HG02852 (cell line): ENCODE results near the gene CELSR1.

ENCODE experiments used
- ATAC-seq: cut with Tn5 transposase; IDR thresholded peaks from one replicate; pipeline ENCODE4 v1.9.1; 2021; ENCODE audit warnings: mild to moderate bottlenecking, moderate library complexity; ENCODE audit not compliant: unreplicated experiment

The CELSR1 gene

GRCh38 chr22:46356496-46357480 is 180.6 kb downstream of the CELSR1 start:
- ATAC-seq = no peak

GRCh38 chr22:46355996-46356471 is 181.4 kb downstream of the CELSR1 start:
- no peak for ATAC-seq

- ATAC-seq = no peak
Measured at GRCh38 chr22:46355369-46355995, 181.9 kb downstream of the CELSR1 start.

GRCh38 chr22:46354993-46355305 is 182.5 kb downstream of the CELSR1 start:
- no peak for ATAC-seq

DNA sequence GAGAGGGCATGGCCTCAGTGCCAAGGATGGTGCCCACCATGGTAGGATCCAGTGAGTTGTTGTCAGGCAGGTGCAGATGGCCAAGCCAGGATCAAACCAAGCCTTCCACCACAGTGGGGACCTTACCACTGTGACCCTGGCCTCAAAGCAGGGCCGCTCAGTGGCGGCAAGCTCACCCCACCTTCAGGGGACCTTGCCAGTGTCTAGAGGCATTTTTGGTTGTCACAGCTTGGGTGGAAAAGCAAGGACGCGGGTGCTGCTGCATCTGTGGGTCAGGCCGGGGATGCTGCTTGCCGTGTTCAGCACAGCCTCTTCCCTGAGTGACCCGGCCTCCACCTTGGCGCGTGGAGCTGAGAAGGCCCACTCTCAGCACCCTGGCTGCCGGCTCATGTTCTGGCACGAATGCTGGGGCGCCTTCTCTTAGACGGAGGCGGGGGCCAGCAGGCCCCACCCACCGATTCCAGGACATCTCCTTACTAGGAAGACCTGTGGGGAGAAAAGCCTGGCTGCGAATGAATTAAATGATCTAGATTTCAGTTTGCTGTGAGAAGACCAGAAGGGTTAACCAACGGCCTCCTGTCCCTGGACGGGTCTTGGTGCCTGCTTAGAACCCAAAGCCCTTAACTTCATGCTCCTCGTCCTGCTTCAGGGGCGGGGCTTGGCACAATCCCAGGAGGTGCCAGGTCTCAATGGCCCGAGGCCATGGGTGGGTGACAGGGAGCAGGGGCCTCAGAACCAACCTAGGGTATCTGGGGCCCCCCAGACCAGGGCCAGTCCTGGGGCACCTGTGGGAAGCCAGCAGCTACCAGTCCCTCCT is 183.0 kb downstream of the CELSR1 start:
- no peak for ATAC-seq

- no peak for ATAC-seq
Measured at GRCh38 chr22:46353483-46354105, 183.8 kb downstream of the CELSR1 start.

DNA sequence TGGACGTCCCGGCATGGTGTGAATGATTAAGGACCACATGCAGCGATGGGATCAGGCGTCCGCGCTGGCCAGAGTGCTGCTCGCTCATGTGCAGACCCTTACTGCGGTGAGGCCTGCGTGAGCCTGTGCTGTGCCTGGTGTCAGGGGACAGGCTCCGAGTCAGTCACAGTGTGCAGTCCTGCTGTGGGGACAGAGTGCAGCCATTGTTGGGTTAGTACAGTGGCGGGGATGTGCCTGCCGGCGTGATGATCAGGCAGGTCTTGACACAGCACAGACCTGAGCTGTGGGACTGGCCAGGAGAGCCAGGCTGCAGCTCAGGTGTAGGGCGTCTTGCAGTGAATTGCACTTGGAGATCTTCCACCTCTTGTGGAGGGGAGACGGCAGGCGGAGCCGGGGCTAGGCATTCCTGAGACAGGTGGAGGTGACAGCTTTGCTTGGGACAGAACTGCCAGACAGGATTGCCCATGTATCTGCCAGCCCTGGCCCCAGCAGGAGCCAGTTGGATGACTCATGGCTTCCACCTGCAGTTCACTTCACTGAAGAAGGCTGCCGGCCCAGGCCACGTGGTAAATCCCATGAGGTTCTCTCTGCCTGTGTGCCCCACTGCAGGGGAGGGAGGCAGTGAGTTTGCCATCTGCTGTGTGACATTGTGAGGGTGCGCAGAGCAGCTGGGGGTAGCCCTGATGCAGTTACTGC is 184.6 kb downstream of the CELSR1 start:
- ATAC-seq = no peak

DNA sequence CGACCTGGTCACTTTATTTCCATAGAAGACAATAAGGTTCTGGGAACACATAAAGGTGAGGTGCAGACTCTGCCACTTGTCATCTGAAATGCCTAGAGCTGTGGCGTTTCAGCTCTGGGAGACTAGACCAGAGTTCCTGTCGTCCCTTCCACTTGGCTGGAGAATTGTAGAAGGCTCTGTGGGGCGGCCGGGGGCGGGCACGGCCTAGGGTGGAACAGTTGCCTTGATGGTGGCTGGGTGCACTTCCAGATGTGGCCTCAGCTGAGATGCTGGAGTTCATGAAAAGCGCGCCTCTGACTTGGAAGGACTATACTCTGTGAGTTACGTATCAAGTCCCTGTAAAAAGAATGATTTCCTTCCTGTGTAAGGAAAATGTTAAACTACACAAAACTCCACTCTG is 185.1 kb downstream of the CELSR1 start:
- no peak for ATAC-seq

DNA sequence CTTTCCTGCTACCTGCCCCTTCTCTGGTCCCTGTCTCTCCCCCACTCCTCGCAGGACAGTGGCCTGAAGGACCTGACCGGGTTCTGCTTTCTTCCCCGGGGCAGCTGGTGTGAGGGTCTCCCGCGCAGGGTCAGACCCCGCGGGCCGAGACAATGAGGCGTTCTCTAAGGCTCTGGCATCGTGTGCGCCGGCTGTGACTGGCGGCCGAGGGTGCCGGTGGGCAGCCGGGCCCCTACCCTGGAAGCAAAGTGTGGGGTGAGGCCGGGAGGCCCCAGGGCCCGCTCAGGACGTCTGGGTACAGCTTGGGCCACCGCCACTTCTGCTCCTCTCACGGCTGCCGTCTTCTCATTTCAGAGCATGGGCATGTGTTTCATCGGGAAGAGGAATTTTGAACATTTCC is 185.7 kb downstream of the CELSR1 start:
- no peak for ATAC-seq

- no peak for ATAC-seq
Measured at GRCh38 chr22:46351131-46351735, 186.2 kb downstream of the CELSR1 start.

DNA sequence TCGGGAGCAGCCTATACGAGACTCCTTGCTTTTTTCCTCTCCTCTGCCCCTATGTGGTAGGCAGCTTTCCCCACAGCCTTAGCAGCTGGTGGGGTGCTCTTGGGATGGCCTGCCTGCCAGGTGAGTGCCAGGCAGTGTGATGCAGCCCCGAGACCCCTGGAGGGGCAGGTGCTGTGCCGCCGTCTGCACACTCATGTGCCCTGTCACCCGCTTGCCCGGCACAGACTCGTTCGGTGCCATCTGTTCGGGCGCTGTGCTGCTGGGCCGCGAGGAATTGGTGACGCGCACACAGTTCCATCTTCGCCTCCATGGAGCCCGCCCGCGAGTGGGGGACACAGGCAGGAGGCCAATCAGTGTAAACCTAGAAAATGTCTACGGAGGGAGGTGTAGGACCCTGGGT is 186.8 kb downstream of the CELSR1 start:
- ATAC-seq = no peak

- ATAC-seq = no peak
Measured at GRCh38 chr22:46350121-46350520, 187.3 kb downstream of the CELSR1 start.

DNA sequence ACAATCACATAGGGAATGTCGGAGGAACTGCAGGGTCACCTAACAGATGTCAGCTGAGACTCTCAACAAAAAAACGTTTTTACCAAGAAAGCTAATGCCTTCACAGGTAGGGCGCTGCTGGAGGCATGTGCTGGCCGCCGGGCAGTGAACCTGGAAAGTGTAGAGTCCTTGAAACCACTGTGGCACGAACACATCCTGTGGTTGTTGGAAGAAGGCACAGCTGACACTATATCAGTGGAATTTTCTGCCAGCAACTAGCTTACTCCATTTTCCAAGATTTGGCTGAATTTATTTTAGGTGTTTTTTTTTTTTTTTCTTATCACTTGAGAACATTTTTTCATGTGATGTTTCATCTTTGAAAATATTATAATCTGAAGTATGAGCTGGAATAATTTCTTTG is 187.7 kb downstream of the CELSR1 start:
- ATAC-seq = no peak

- no peak for ATAC-seq
Measured at GRCh38 chr22:46349238-46349637, 188.2 kb downstream of the CELSR1 start.

DNA sequence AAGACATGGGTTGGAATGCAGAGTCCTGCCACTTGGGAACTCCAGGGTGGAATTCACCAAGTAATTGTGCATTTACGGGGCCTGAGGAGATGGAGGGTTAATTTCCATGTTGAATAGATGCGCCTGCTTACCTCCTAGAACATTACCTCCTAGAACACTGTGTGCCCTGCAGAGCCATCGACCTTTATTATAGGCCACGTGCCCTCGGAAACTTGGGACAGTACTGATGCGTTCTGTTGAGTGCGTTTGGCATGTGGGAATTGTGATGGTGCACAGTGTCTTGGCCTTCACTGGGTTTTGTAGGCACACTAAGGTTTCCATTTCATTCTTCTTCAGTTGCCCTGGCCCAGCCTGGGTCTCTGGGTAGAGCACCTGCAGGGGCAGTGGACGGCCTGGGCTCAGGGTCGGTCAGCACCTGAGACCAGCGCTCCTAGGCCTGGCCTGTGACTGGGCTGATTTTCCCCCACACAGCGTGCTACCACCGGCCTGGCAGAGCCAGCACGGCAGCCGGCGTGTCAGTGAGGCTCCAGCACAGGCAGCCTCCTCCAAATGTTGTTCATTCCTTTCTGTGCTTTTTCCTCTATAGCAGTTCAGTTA is 189.2 kb downstream of the CELSR1 start:
- ATAC-seq = no peak

DNA sequence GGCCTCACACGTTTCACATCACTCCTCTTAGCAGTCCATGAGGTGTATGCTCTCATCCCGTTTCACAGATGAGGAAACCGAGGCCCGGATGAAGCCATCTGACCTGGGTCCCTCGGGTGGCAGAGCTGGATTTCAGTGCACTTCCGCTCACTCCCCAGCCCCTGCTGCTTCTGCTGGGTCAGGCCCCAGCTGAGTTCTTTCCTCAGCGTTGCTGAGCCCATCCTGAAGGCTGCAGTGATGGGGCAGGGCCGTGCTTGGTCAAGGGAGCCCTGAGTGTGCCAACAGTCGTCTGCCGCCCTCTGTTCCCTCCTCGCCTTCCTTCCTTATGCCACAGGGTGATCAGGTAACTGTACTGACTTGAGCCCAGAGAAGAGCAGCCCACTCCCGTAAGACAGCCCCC is 189.8 kb downstream of the CELSR1 start:
- no peak for ATAC-seq

DNA sequence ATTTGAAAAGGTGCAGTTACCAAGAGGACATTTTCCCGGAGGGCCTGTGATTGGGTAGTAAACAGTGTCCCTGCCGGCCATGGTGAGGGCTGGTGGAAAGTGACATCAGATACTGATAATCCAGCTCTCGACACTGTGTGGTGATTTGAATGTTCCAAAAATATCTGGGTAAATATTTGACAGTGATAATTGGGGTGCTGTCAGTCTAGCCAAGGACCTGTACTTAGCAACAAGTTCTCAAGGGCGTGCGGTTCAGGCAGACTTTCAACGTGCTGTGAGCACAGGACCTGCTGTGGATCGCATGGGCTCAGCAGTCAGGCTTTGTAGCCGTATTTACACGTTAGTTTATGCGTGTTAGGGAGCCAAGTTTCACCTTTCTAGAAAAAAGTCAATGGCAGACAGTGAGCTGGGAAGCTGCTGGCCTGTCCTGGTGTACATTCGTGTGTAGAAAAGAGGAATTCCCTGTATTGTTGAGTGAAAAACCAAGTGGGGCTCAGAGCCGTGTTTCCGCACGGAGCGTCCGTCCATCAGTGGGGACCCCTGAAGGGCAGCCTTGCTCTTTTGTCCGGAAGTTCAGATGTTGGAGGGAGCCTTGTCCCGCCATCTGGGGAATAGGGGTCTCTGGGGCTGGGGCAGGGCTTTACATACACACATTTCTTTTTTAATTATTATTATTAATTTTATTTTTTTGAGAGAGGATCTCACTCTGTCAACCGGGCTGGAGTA is 190.6 kb downstream of the CELSR1 start:
- ATAC-seq = no peak

DNA sequence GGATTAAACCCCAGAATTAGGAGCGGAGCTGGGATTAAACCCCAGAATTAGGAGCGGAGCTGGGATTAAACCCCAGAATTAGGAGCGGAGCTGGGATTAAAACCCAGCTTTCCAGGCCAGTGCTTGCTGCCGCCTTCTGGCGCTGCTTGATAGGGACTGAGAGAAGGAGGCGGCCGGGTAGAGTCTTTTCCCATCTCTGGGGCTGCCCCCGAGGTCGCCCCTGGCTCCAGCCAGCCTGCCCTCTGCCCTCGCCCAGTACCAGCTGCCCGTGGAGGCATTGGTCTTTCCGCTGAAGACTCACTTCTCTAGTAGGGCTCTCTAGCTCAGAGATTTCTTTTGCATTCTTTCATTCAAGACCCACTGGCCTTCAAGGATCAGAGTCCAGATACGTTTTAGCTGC is 196.7 kb downstream of the CELSR1 start:
- ATAC-seq = no peak

- no peak for ATAC-seq
Measured at GRCh38 chr22:46339956-46340355, 197.5 kb downstream of the CELSR1 start.
